Peyer's patch (tissue), 4 donors: ENCODE measurements around the gene SGF29.
A peak's percentile ranks its signal among the peaks of the same experiment; 100 is the strongest.

ENCODE experiments used
- CTCF ChIP-seq, 6 experiments: fragments of 450-650 bp in 4 of 6; fragments of 200-600 bp in 2 of 6; sonication (generic) in 1 of 6; IDR thresholded peaks; one replicate each; pipeline ENCODE4 v1.5.1; 2017 to 2019; ENCODE audit warnings: antibody characterized with exemption in 6 of 6, mild to moderate bottlenecking in 3 of 6, moderate library complexity in 1 of 6
- POLR2A ChIP-seq, 2 donors: fragments of 450-650 bp; IDR thresholded peaks; one replicate each; pipeline ENCODE4 v1.5.1; 2017; ENCODE audit warnings: antibody characterized with exemption in 2 of 2, mild to moderate bottlenecking in 2 of 2, moderate library complexity in 2 of 2

- peak in 1 of 2 donors; percentile 31 for TF ChIP-seq POLR2A (IDR thresholded peaks at IDR 0.05)
- no peak for TF ChIP-seq CTCF (IDR thresholded peaks at IDR 0.05)
These were observed 57.0 kb downstream of the SGF29 start for GRCh38 chr16:28610595-28611191.
